Measurements from ENCODE around the gene TPRX2. TPM values are rescaled to one million over a fixed set of nuclear protein-coding genes. Genes with fewer than 3 reads are reported as not detected.

Gene TPRX2
- total and polyA plus RNA-seq, 2 of the 13 experiments (the other 11 are each of a cell fraction or from before 2014, with no cell fraction given): not detected

- TF ChIP-seq ZSCAN5A (CRISPR knock-in tag; IDR thresholded peaks at IDR 0.05; ENCODE audit: borderline replicate concordance) (peak; percentile 74; the same call in 1 of the 2 replicates), FOXK1 (CRISPR knock-in tag; IDR thresholded peaks at IDR 0.05; ENCODE audit: borderline replicate concordance, low read depth) (peak; percentile 59; the same call in 1 of the 2 replicates), SOX13 (IDR thresholded peaks at IDR 0.05) (peak; percentile 19; the same call in 1 of the 2 replicates), SOX13 (CRISPR knock-in tag; conservative IDR thresholded peaks at IDR 0.05 in 1 of 2, IDR thresholded peaks at IDR 0.05 in 1 of 2) (peak in 1 of 2 experiments; percentile 84; a peak in 2 of 4 replicates), TBX2 (CRISPR knock-in tag; IDR thresholded peaks at IDR 0.05; ENCODE audit: borderline replicate concordance) (peak; percentile 70; the same call in 1 of the 2 replicates), ZSCAN21 (CRISPR knock-in tag; IDR thresholded peaks at IDR 0.05; ENCODE audit: borderline replicate concordance) (no peak), TMF1 (CRISPR knock-in tag; IDR thresholded peaks at IDR 0.05; ENCODE audit: low read depth) (0 out of 2 replicates have a peak, but pooled peaks have one; percentile 44), ZNF589 (CRISPR knock-in tag; conservative IDR thresholded peaks at IDR 0.05) (peak; percentile 47; the same call in 1 of the 2 replicates), ZBTB43 (CRISPR knock-in tag; conservative IDR thresholded peaks at IDR 0.05) (0 out of 2 replicates have a peak, but pooled peaks have one; percentile 46), ZNF318 (CRISPR knock-in tag; IDR thresholded peaks at IDR 0.05) (no peak), SIX4 (CRISPR knock-in tag; IDR thresholded peaks at IDR 0.05) (peak; percentile 89), GATA4 (IDR thresholded peaks at IDR 0.05; ENCODE audit: borderline replicate concordance, low read depth) (peak; percentile 74; the same call in 1 of the 2 replicates), ZBED4 (CRISPR knock-in tag; IDR thresholded peaks at IDR 0.05; ENCODE audit: borderline replicate concordance) (peak; percentile 51; the same call in 1 of the 2 replicates)
These were observed 27.1 kb downstream of the TPRX2 start, which contains the start of gene SULT2A1 (continued) for GRCh38 chr19:47886010-47886559.
